GM23248 (cell line): ENCODE measurements around the gene FCN1.

ENCODE experiments used
- EZH2 ChIP-seq: fragments of 200-600 bp; sonication (generic); IDR thresholded peaks from 2 replicates; pipeline ENCODE4 v1.6.1; 2018; ENCODE audit warnings: antibody characterized with exemption, mild to moderate bottlenecking; ENCODE audit not compliant: insufficient read depth, poor library complexity, severe bottlenecking
- EZH2phosphoT487 ChIP-seq: fragments of 200-600 bp; sonication (generic); IDR thresholded peaks from 2 replicates; pipeline ENCODE4 v1.6.1; 2018; ENCODE audit warnings: antibody characterized with exemption, moderate library complexity, mild to moderate bottlenecking, low read depth; ENCODE audit not compliant: insufficient read depth

DNA sequence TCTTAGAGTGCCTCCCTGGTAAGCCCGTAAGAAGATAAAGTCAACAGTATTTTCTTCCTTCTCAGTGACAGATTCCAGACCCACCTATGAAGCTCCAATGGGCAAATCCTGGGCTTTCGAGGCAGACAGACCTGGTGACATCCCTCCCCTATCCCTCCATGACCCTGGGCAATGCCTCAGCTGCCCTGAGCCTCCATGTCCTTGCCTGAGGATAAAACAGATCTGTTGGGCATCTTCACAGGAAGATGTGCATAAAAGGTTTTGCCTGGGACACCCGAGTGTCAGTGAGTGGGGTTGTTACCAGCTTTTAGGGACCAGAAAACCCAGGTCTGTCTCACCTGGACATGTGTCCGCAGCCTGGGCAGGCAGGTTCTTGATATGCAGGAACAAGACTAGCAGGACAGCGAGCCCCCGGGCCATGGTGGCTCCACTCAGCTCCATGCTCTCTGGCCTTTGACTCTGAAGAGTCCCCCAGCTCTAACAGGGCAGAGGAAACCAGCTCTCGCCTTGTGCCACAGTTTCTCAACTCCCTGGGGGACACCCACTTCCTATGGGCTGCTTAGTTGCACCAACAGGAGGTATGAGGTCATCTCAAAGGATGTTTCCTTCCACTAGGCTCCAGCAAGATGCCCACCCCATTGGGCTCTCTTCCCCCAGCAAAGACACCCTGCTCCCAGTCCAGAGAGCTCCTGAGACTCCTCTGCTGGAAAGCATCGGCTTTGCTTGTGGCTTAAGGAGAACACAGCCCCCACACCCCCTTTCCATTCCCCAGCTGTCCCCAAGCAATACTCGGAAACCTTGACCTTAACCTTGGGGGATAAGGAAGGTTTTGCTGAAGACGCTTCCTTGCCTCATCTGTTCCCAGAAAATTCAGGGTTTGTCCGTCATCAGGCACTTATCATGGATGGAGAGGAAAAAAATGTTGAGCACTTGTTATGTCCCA lies at the start of gene FCN1:
- TF ChIP-seq EZH2phosphoT487 (no peak), EZH2 (no peak)
